Effector CD8-positive, alpha-beta T cell (primary cell): ENCODE measurements around the gene RNF182.
"Not testable (repeated sequence)": the region's sequence is repeated elsewhere in the genome, so short reads cannot be mapped to it uniquely, and the experiment has no call there.

Source experiments
- DNase-seq: peaks from one replicate; lab custom pipeline; 2025; lab: John Stamatoyannopoulos, UW
- total RNA-seq, 4 experiments: gene quantifications; one replicate each; lab custom pipeline; 2026; lab: John Stamatoyannopoulos, UW

Gene RNF182
- total RNA-seq = 0 to 0.18 (median 0.04) reads per million in 4 experiments

DNA sequence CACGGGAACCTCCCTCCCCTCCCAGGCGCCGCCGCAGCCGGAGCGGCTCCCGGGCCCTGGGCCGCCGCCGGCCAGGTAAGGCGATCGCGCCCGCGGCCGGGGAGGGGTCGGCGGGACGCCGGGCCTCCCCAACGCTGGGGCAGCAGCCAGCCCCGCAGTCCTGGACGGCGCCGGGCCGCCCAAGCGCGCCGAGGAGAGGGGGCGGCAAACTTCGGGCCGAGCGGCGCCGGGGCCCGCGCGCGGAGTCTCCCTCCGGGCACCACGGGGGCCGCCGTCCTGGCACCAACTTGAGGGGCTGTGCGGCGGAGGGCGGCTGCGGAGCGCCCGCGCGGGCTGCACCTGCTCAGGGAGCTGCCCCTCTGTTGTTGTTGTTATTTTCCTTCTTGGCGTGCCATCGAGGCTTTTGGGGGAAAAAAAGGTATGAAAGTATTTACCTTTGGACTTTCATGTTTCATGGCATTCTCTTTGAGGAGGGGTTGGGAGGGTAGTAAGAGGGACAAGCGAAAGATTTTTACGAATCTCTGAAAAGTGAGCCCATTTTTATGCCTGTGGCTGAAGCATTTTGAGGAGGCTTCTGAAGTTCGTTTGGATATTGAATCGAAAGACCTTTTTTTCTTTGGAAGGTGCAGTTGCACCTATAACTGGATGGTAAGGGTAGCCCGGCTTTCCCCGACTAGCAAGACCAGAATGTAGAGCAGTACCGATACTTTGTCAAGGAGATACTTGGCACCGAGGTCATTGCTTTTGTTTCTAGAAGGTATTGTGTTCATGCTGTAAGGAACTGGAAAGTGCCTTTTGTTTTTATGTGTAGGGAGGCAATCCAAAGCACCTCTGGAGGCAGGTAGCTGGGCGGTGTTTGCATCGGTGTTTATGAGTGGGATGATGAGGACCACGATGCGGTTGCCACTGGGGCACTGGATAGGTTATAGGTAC lies at the start of gene RNF182:
Gene RNF182, plus strand, starts transcription at position 4 of the 933 bp plus-strand sequence. CDS start 52,168 bp downstream, outside the sequence.
- DNase-seq = no peak

GRCh38 chr6:13877051-13877450 lies 47.7 kb upstream of the RNF182 start:
- no peak for DNase-seq

- not testable (repeated sequence) for DNase-seq
These were observed 44.6 kb upstream of the RNF182 start for GRCh38 chr6:13880061-13880663.

DNA sequence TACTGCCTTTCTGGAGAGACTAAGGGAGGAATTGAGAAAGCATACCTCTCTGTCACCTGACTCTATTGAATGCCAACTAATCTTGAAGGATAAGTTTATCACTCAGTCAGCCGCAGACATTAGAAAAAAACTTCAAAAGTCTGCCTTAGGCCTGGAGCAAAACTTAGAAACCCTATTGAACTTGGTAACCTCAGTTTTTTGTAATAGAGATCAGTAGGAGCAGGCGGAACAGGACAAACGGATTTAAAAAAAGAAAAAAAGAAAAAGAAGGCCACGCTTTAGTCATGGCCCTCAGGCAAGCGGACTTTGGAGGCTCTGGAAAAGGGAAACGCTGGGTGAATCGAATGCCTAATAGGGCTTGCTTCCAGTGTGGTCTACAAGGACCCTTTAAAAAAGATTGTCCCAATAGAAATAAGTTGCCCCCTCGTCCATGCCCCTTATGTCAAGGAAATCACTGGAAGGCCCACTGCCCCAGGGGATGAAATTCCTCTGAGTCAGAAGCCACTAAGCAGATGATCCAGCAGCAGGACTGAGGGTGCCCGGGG lies 43.1 kb upstream of the RNF182 start:
- DNase-seq = no peak

DNA sequence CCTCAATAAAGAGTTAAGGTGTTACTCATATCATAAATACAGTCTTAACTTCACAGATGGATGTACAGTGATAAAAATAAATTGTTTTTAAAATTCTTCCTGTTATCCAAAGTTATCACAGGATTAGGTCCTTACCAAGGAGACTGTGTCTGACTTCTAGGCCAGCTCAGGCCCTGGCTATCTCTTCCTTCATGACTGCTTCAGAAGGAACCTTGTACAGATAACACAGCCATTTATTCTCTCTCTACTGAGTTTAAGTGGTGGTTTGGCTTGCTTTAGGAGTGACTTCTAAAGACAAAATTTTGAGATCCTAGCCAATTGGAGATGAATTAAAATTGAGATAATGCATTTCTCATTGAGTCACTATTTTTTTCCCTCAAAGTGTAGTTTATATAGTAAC lies 40.8 kb upstream of the RNF182 start:
- no peak for DNase-seq

DNA sequence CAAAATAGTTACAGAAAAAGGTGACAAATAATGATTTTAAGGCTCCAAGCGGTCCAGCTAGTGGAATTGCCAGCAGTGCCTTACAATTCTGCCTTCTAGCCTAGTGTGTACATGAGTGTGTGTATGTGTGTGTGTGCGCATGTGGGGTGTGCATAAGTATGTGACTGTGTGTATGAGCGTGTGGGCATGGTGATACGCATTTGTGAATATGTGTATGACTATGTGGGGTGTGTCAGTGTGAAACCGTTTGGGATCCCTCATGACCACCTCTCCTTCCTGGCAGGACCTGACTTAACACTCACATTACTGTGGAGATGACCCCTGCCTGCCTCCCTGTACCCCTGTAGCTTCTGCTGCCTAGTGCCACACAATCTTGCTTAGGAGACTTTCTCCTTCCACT lies 40.4 kb upstream of the RNF182 start:
- DNase-seq = no peak

DNA sequence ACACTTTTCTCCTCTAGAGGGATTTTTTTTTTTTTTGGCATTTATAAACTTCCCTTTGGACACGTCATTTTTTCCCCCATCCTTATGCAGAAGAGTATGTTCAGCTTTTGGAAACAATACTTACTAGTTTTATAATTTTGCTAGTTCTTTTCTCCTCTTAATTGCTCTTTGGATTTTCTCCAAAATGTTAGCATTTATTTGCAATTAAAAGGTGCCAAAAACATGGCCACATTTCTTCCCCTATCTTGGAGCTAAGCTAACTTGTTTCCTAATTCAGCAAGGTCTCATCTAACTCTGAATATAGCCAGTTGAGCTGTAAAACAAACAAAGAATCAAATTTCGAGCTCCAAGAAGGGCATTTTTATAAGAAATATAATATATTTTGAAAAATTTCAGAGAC lies 39.2 kb upstream of the RNF182 start:
- no peak for DNase-seq

DNA sequence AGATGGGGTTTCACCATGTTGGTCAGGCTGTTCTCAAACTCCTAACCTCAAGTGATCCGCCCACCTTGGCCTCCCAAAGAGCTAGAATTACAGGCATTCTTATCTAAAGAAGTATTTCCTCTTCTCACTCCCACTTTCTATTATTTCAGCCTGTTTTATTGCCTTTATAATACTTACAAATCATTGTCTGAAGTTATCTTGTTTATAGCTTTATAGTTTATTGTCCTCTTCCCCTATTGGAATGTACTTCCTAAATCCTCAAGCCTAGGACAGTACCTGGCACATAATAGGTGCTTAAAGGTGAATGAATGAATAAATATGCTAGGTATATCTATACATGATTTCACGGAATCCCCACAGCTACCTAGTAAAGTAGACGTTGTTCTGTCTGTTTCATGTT lies 37.8 kb upstream of the RNF182 start:
- DNase-seq = no peak

GRCh38 chr6:13892017-13892645 lies 32.6 kb upstream of the RNF182 start:
- DNase-seq = no peak

GRCh38 chr6:13902922-13903321 lies 21.8 kb upstream of the RNF182 start:
- DNase-seq = no peak

DNA sequence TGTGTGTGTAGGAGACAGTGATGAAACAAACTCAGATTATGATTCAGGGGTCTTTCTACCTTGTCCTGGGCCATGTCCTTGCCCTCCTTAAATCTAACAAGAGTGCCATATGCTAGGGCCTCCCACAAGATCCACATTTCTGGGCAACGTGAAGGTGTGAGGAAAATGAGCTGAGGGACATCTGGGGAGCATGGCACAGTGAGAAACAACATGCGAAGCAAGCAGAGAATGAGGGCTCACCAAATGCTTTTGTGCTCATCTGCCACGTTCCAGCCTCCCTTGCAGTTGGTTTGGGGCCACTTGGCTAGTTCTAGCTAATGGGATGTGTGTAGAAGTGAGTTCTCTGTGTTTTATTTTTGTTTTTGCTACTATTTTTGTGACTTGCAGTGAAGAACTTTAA lies 21.4 kb upstream of the RNF182 start:
- no peak for DNase-seq

- DNase-seq = no peak
These were observed 17.8 kb upstream of the RNF182 start for GRCh38 chr6:13907001-13907350.

- no peak for DNase-seq
These were observed 17.0 kb upstream of the RNF182 start for GRCh38 chr6:13907614-13908215.

GRCh38 chr6:13908955-13909381 lies 15.8 kb upstream of the RNF182 start:
- peak; percentile 5 for DNase-seq

DNA sequence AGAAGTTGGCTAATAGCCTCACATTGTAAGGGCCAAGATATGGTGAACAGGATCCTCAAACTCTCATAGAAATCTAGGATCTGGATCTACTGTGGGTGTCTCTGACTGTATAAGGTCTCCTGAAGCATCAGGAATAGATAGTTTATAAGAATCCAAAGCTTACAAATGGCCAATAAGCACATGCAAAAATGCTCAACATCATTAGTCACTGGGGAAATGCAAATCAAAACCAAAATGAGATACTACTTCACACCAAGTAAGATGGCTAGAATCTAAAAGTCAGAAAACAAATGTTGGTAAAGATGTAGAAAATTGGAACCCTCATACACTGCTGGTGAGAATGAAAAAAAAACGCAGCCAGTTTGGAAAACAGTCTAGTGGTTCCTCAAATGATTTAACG lies 14.3 kb upstream of the RNF182 start:
- DNase-seq = no peak

- no peak for DNase-seq
These were observed 13.4 kb upstream of the RNF182 start for GRCh38 chr6:13911337-13911736.

DNA sequence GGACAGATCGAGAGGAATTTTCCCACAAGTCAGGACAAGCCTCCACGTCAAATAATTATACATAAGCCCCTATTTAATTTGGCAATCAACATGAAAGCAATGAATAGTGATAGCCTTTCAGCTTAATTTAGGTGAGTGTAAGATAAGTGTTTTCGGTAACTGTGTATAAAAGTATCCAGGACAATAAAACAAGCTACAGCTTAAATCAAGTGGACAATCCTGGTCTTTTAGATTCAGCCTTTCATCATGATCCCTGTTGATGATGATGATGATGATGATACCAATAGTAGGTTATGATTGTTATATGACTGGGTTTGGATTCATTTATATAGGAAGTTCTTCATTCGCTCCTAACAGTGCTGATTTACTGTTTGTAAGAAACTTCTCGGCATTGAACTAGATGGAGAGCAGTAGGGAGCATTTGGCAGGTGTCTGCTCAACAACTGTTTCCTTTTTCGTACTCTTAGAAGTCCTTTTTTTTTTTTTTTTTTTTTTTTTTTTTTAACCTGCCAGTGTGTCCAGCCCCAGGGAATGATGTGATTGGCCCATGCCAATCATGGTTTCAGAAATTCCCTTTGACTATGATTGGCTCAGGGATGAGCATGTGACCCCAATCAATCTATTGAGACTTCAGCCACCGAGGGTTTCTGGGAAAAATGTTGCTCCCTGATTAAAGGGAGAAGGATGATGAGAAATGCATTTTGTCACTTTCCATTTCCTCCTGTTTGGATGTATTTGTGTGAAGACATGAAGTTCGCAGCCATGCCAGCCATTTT lies 11.3 kb upstream of the RNF182 start:
- no peak for DNase-seq

GRCh38 chr6:13914351-13914750 lies 10.4 kb upstream of the RNF182 start:
- no peak for DNase-seq

DNA sequence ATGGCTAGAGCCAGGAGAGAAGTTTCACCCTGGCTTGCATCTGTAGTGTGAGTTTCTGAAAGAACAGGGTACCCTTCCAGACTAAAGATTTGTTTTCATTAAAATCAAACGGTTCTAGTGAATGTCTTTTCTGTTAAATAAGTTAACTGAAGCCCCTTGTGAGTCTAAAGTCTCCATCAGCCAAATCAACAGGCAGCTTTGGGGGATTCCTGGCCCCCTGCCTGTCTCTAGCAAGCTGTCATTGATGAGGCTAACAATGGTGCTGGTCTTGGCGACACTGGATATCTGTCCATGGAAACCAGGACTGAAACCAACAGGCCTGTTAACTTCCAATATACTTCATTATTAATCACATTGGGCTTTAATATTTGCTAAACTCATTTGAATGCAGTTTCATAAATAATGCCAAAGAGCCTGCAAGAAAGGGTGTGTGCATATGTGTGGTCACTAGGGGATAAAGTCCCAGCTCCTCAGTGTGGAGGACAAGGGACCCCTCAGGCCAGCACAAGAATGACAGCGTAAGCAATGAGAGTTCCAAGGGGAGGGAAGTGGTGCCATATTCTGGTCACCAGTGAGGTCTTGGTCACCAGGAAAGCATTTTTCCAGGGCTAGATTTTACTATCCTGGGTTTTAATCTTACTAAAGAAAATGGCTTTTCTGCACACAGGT lies 9.1 kb upstream of the RNF182 start:
- no peak for DNase-seq

DNA sequence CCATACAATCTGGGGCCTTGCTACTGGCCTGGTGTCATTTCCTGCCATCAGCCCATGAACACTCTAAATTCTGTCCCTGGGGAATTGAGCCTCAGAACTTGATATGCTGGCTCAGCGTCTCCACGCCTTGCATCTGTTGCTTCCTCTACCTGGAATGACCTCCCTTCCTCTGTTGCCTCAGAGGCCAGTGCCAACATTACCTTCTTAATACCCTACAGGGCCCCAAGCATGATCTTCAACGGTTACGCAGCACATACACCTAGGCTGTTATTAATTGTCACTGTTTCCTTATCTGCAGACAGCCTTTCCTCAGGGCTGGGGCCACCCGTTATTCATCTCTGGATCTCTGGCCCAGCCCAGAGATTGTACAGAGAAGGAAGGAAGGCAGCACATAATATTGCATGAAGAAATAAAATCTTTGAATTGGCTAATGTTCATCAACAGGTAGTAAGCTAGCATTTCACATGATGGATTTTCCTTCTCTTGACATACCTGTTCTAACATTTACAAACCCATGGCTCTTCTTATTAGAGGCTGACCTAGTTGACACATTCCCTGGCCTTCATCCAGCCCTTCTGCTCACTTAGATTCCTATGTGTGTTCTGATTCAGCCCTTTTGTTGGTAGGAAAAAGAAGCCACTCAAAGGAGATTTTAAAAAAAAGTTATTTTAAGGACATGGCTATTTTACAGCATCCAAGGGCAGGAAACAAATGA lies 8.4 kb upstream of the RNF182 start:
- no peak for DNase-seq
